K562 (cell line): ENCODE measurements around the gene PKDCC. TPM values are rescaled to one million over a fixed set of nuclear protein-coding genes. Genes with fewer than 3 reads are reported as not detected.

Source experiments
- CTBP1 ChIP-seq: fragments of 450-650 bp; IDR thresholded peaks from 2 replicates; pipeline ENCODE4 v1.6.1; 2016; ENCODE audit warnings: borderline replicate concordance
- CTCF ChIP-seq, 3 experiments: IDR thresholded peaks in 2 of 3; conservative IDR thresholded peaks in 1 of 3; 2 replicates each; pipeline ENCODE4 v1.5.1; 2011 to 2012; ENCODE audit warnings: low read length in 3 of 3, mild to moderate bottlenecking in 3 of 3, control low read depth in 2 of 3, improper control_type of control experiment in 1 of 3, inconsistent platforms in 1 of 3, low read depth in 1 of 3, mixed read lengths in 1 of 3, moderate library complexity in 1 of 3; ENCODE audit not compliant: insufficient read depth in 2 of 3
- CTCFL ChIP-seq: IDR thresholded peaks from 2 replicates; pipeline ENCODE4 v1.6.1; 2011; ENCODE audit warnings: borderline replicate concordance, low read depth, mild to moderate bottlenecking, moderate library complexity, low read length; ENCODE audit not compliant: insufficient read depth, poor library complexity, severe bottlenecking
- ELF2 ChIP-seq: fragments of 250-450 bp; sonication (Bioruptor Pico); IDR thresholded peaks from 2 replicates; pipeline ENCODE4 v1.5.0; 2021; ENCODE audit warnings: mild to moderate bottlenecking
- GABPB1 ChIP-seq: sonication (generic); formaldehyde crosslinking; IDR thresholded peaks from 2 replicates; pipeline ENCODE4 v1.8.0; 2022; ENCODE audit warnings: mild to moderate bottlenecking, missing genetic modification reagents
- GMEB1 ChIP-seq: fragments of 250-450 bp; sonication (Bioruptor Pico); IDR thresholded peaks from 2 replicates; pipeline ENCODE4 v1.4.0; 2020; ENCODE audit warnings: mild to moderate bottlenecking
- IRF2 ChIP-seq: sonication (generic); formaldehyde crosslinking; IDR thresholded peaks from 2 replicates; pipeline ENCODE4 v1.8.1; 2022; ENCODE audit warnings: mild to moderate bottlenecking, missing genetic modification reagents
- KLF16 ChIP-seq: IDR thresholded peaks from 2 replicates; pipeline ENCODE4 v1.6.1; 2016; ENCODE audit warnings: antibody characterized with exemption
- LCOR ChIP-seq: sonication (generic); formaldehyde crosslinking; IDR thresholded peaks from 2 replicates; pipeline ENCODE4 v1.8.0; 2022; ENCODE audit warnings: mild to moderate bottlenecking, missing genetic modification reagents
- MBD2 ChIP-seq: sonication (generic); IDR thresholded peaks from 2 replicates; pipeline ENCODE4 v1.6.1; 2016; ENCODE audit warnings: low read depth, borderline replicate concordance
- NR4A1 ChIP-seq, 2 experiments: fragments of 250-450 bp in 1 of 2; fragments of 450-650 bp in 1 of 2; sonication (Bioruptor Pico) in 1 of 2; IDR thresholded peaks; 2 replicates each; pipeline versions ENCODE4 v1.4.0 to v1.6.1; 2016 to 2020; ENCODE audit warnings: mild to moderate bottlenecking in 2 of 2, missing compliant biosample characterization in 1 of 2, missing genetic modification characterization in 1 of 2, moderate library complexity in 1 of 2
- PBX2 ChIP-seq, 2 experiments: IDR thresholded peaks in 1 of 2; conservative IDR thresholded peaks in 1 of 2; 2 replicates each; pipeline ENCODE4 v1.6.1; 2016; ENCODE audit warnings: low read depth in 2 of 2, mild to moderate bottlenecking in 1 of 2, missing compliant biosample characterization in 1 of 2, missing genetic modification characterization in 1 of 2, moderate library complexity in 1 of 2
- SRSF9 ChIP-seq: fragments of 200-400 bp; formaldehyde crosslinking; IDR thresholded peaks from 2 replicates; pipeline ENCODE4 v1.6.1; 2017; ENCODE audit warnings: low read depth, low read length, borderline replicate concordance
- TEAD1 ChIP-seq, 2 experiments: fragments of 450-650 bp in 1 of 2; sonication (generic) in 1 of 2; formaldehyde crosslinking; IDR thresholded peaks; 2 replicates each; pipeline versions ENCODE4 v1.4.0 to v1.8.0; 2020 to 2022; ENCODE audit warnings: mild to moderate bottlenecking in 2 of 2, missing genetic modification reagents in 1 of 2
- polyA plus RNA-seq, 8 experiments: library from polyadenylated mRNA; depleted of rRNA in 4 of 8; stranded (reverse) in 5 of 8; unstranded in 3 of 8; fragments of >200 nt; fragmentation: Nextera tagmentation in 2 of 8; fragmentation: Illumina TruSeq in 1 of 8; extraction: Ambion mirVana in 2 of 8; extraction: Trizol in 1 of 8; gene quantifications; 2 replicates each; pipeline versions ENCODE4 v1.2.1 to v1.2.3, GENCODE V29; 2011 to 2014; ENCODE audit warnings: inconsistent platforms in 1 of 8, missing spikeins in 1 of 8
- total RNA-seq, 7 experiments: library from RNA; depleted of rRNA in 6 of 7; stranded (reverse); fragments of >200 nt in 6 of 7; fragmentation: Illumina TruSeq in 2 of 7; extraction: Trizol in 2 of 7; gene quantifications; 2 replicates each; pipeline versions ENCODE4 v1.2.1 to v1.2.3, GENCODE V29; 2011 to 2021; ENCODE audit warnings: low replicate concordance in 1 of 7

PKDCC gene
- total and polyA plus RNA-seq, 9 of the 15 experiments (the other 6 are each of a cell fraction or from before 2014, with no cell fraction given): 0.62 to 14.8 (median 1.3) TPM; not detected in 2

GRCh38 chr2:42089340-42089925, 41.6 kb downstream of the PKDCC start (continued):
- TF ChIP-seq GMEB1 (CRISPR knock-in tag): no peak
- TF ChIP-seq MBD2: no peak
- no peak for TF ChIP-seq PBX2 (CRISPR knock-in tag; IDR thresholded peaks at IDR 0.05; ENCODE audit: low read depth)
- TF ChIP-seq PBX2 (tag; conservative IDR thresholded peaks at IDR 0.05; ENCODE audit: low read depth): no peak
- TF ChIP-seq CTCF (IDR thresholded peaks at IDR 0.05 in 2 of 3, conservative IDR thresholded peaks at IDR 0.05 in 1 of 3; ENCODE audit: insufficient read depth in 2 of 3, low read depth in 1 of 3, low read length in 3 of 3): peak; percentile 82 to 89 (median 86)
- TF ChIP-seq IRF2: no peak
- TF ChIP-seq GABPB1: peak; percentile 32; the same call in 1 of the 2 replicates
- 0 out of 2 replicates have a peak, but pooled peaks have one; percentile 39 for TF ChIP-seq LCOR
- TF ChIP-seq KLF16: 0 out of 2 replicates have a peak, but pooled peaks have one; percentile 17
- no peak for TF ChIP-seq SRSF9
- TF ChIP-seq ELF2 (CRISPR knock-in tag): no peak
- no peak for TF ChIP-seq NR4A1 (CRISPR knock-in tag; IDR thresholded peaks at IDR 0.05)
- TF ChIP-seq NR4A1 (tag; IDR thresholded peaks at IDR 0.05): no peak
- peak; percentile 73 for TF ChIP-seq CTBP1
- TF ChIP-seq TEAD1 (CRISPR knock-in tag; IDR thresholded peaks at IDR 0.05): no peak
- peak; percentile 63 for TF ChIP-seq CTCFL
